ENCODE data around the gene TBCD.

DNA sequence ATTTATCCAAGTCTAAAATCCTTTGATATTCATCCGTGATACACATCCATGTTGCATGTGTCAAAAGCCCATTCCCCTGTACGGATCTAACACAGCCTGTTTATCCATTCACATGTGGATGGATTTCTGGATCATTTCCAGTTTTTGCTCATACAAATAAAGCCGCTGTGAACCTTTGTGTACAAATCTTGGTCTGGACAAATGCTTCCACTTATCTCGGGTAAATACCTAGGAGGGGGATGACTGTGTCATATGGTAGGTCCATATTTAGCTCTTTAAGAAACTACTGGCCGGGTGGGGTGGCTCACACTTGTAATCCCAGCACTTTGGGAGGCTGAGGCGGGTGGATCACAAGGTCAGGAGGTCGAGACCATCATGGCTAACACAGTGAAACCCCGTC lies 6.3 kb upstream of the TBCD start:
- TF ChIP-seq EZH2phosphoT487 (IDR thresholded peaks at IDR 0.05; ENCODE audit: insufficient read depth, low read depth) (no peak), EZH2 (IDR thresholded peaks at IDR 0.05; ENCODE audit: insufficient read depth, poor library complexity, severe bottlenecking) (no peak)
